Epithelial cell of esophagus (primary cell): ENCODE results near the gene HECTD4.
A peak's percentile ranks its signal among the peaks of the same experiment; 100 is the strongest.

Experiments
- DNase-seq: peaks from one replicate; pipeline ENCODE4 v3.0.0; 2010; ENCODE audit warnings: low read depth
- H3K4me3 ChIP-seq: 2 replicates; pipeline ENCODE4 v1.5.1; 2011; ENCODE audit warnings: mild to moderate bottlenecking, low read length, control low read depth
- TF ChIP-seq, protein P1 (sequence below): IDR thresholded peaks from 2 replicates; pipeline ENCODE4 v1.5.1; 2011; ENCODE audit warnings: low read depth, mild to moderate bottlenecking, low read length, control low read depth, inconsistent platforms; ENCODE audit not compliant: insufficient read depth; ENCODE audit errors: missing control alignments

The HECTD4 gene

DNA sequence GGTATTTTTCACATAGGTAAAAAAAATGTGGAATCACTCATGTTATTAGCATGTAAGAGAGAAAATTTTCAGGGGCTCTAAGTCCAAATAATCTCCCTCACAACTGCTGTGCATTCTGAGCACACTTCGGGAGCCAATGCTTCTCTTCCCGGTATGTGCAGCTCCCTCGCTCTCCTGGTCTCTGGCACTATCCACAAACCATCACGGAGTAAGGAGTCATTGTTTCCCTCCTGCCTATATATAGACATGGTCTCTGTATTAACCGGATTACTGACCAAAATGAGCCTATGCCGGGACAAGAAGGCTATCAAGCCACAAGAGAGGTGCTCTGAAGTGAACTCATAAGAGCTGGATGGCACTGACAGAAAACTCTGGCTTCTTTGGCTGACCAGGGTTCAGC lies 13.4 kb downstream of the HECTD4 start:
- TF ChIP-seq, protein P1, sequence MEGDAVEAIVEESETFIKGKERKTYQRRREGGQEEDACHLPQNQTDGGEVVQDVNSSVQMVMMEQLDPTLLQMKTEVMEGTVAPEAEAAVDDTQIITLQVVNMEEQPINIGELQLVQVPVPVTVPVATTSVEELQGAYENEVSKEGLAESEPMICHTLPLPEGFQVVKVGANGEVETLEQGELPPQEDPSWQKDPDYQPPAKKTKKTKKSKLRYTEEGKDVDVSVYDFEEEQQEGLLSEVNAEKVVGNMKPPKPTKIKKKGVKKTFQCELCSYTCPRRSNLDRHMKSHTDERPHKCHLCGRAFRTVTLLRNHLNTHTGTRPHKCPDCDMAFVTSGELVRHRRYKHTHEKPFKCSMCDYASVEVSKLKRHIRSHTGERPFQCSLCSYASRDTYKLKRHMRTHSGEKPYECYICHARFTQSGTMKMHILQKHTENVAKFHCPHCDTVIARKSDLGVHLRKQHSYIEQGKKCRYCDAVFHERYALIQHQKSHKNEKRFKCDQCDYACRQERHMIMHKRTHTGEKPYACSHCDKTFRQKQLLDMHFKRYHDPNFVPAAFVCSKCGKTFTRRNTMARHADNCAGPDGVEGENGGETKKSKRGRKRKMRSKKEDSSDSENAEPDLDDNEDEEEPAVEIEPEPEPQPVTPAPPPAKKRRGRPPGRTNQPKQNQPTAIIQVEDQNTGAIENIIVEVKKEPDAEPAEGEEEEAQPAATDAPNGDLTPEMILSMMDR: no peak
- no peak for DNase-seq
- no peak overlapping the region for H3K4me3 ChIP-seq

DNA sequence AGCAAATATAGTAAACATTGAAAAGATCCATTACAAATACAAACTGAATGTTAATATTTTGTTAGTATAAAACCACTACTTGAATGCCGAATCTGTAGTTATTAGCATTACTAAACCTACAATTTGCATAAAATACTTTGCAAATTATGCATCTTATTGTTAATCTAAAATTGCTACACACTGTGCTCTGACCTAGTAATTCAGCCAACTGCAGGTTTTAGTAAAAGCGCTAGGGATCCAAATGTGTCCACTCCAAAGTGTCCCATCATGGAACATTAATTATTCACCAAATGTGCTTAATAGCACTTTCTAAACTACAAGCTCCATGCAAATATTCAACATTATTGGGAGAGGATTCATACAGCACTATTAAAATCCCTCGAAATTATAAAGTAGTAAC lies 14.3 kb downstream of the HECTD4 start:
- no peak for DNase-seq
- TF ChIP-seq, protein P1: no peak
- no peak overlapping the region for H3K4me3 ChIP-seq

DNA sequence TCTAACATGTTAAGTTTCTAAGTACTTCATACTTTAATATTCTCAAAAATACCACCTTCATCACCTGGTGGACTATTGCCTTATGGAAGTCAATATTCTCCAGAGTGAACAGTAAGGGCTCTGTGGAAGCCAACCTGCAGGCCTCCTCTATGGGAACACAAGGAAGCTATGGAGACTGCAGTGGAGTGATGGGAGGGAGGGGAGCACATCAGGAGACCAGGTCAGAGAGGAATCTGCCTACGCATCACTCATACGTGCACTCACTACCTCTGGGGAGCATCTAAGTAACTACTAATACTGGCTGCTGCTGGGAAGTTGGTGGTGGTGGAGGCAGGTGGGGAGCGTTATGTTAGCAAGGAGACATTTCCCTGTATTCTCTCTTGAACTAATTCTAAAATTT lies 19.9 kb downstream of the HECTD4 start:
- H3K4me3 ChIP-seq: no peak overlapping the region
- no peak for DNase-seq
- TF ChIP-seq, protein P1: no peak

DNA sequence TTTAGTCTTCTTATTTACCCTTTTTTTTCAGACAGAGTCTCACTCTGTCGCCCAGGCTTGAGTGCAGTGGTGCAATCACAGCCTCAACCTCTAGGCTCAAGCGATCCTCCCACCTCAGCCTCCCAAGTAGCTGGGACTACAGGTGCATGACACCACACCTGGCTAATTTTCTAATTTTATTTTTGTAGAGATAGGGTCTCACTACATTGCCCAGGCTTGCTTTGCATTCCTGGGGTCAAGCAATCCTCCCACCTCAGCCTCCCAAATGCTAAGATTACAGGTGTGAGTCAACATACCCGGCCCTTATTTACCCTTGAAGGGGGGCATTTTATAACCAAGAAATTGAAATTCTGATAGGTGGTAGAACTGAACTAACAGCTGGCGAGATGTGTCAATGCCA lies 21.0 kb downstream of the HECTD4 start:
- TF ChIP-seq, protein P1: no peak
- no peak for DNase-seq
- H3K4me3 ChIP-seq: no peak overlapping the region

DNA sequence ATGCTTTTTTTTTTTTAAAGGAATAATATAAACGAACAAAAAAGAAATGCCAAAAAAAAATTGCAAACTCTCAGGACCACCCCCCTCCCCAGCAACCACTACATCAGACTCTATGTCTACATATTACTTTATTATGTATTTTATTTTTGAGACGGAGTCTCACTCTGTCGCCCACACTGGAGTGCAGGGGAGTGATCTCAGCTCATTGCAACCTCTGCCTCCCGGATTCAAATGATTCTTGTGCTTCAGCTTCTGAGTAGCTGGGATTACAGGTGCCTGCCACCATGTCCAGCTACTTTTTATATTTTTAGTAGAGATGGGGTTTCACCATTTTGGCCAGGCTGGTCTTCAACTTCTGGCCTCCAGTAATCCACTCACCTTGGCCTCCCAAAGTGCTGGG lies 22.9 kb downstream of the HECTD4 start:
- H3K4me3 ChIP-seq: no peak overlapping the region
- TF ChIP-seq, protein P1: no peak
- DNase-seq: no peak

DNA sequence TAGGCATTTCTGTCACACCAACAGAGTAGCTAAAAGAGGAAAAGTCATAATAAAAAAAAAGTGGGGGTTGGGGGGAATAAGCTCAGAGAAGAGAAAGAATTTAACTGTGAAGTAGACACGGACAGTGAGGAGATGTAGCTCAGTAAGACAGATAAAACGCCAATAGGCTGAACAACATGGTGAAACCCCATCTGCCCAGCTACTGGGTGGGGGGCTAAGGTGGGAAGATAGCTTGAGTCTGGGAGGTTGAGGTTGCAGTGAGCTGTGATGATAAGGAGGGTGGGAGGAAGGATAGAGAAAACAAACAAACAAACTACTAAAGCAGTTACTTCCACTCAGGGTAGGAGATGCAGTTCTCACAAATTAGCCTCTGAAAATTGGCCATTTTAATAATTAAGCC lies 25.0 kb downstream of the HECTD4 start:
- no peak for DNase-seq
- TF ChIP-seq, protein P1: no peak

DNA sequence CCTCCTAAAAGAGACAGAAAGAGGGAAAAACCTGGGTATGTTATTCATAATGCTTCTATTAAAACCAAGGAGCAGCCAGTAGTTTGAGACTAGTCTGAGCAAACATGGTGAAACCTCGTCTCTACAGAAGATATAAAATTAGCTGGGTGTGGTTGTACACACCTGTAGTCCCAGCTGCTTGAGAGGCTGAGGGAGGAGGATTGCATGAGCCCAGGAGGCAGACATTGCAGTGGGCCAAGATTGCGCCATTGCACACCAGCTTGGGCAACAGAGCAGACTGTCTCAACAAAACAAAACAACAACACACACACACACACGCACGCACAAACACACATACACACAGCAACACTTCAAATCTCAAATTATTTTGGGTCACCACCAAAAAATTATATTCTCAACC lies 27.8 kb downstream of the HECTD4 start:
- TF ChIP-seq, protein P1: no peak
- peak; percentile 33 for DNase-seq
- no peak overlapping the region for H3K4me3 ChIP-seq

More for the DNA sequence above, 25.0 kb downstream of the HECTD4 start:
- no peak overlapping the region for H3K4me3 ChIP-seq
